GM12878 (cell line): Measurements from ENCODE around the gene SLC1A6. TPM values are rescaled to one million over a fixed set of nuclear protein-coding genes. Genes with fewer than 3 reads are reported as not detected.

Experiments used
- ATAC-seq: fragments of 200-7000 bp; cut with Tn5 transposase; 3 replicates; pipeline ENCODE4 v1.9.1; 2020; ENCODE audit warnings: mild to moderate bottlenecking, moderate library complexity
- BruUV-seq: library from RNA; stranded (reverse); fragments of 400-500 nt; replicated peaks from 2 replicates; lab custom pipeline; 2021; lab: Mats Ljungman, UMichigan
- CTCF ChIA-PET: fragments of 300-600 bp; sonication (Branson Sonifier 250); formaldehyde crosslinking; extraction: SDS; loops from one replicate; lab custom pipeline; 2021; ENCODE audit warnings: inconsistent platforms; lab: Yijun Ruan, JAX
- POLR2A ChIA-PET: fragments of 350-600 bp; formaldehyde crosslinking; extraction: SDS; loops from one replicate; lab custom pipeline; 2021; ENCODE audit warnings: inconsistent platforms; lab: Charles Lee
- RAD21 ChIA-PET: fragments of 300-600 bp; sonication (Branson Sonifier 250); formaldehyde crosslinking; loops from one replicate; lab custom pipeline; 2023; ENCODE audit warnings: antibody characterized with exemption; ENCODE audit not compliant: unreplicated experiment; lab: Charles Lee
- SMC1A ChIA-PET: fragments of 300-600 bp; sonication (Branson Sonifier 250); formaldehyde crosslinking; loops from one replicate; lab custom pipeline; 2023; ENCODE audit not compliant: unreplicated experiment, uncharacterized antibody; lab: Charles Lee
- DNase-seq: peaks from one replicate; pipeline ENCODE4 v3.0.0-alpha.2; 2011; ENCODE audit warnings: low read depth, low spot score
- FAIRE-seq: peaks from 3 replicates; lab custom pipeline; 2011; peaks lifted over from hg19 to GRCh38; lab: Jason Lieb, UNC
- H2AFZ ChIP-seq: 2 replicates; pipeline ENCODE4 v1.6.0; 2011; ENCODE audit warnings: low read depth, low read length, control low read depth; ENCODE audit not compliant: control insufficient read depth
- H3K27ac ChIP-seq: 2 replicates; pipeline ENCODE4 v1.5.1; 2011; ENCODE audit warnings: control low read depth; ENCODE audit not compliant: control insufficient read depth, insufficient read depth
- H3K27me3 ChIP-seq, 2 experiments: replicated peaks in 1 of 2; 2 replicates each; pipeline versions ENCODE4 v1.6.0 to v1.6.1; 2011; ENCODE audit warnings: low read length in 1 of 2; ENCODE audit not compliant: control insufficient read depth in 2 of 2, insufficient read depth in 2 of 2
- H3K36me3 ChIP-seq, 2 experiments: 2 replicates each; pipeline ENCODE4 v1.5.1; 2011; ENCODE audit warnings: low read length in 1 of 2; ENCODE audit not compliant: control insufficient read depth in 2 of 2, insufficient read depth in 2 of 2
- H3K4me1 ChIP-seq: 2 replicates; pipeline ENCODE4 v1.6.1; 2011; ENCODE audit warnings: mild to moderate bottlenecking, low read length, moderate library complexity, mixed read lengths; ENCODE audit not compliant: control insufficient read depth, insufficient read depth
- H3K4me2 ChIP-seq: 2 replicates; pipeline ENCODE4 v1.6.0; 2011; ENCODE audit warnings: control low read depth; ENCODE audit not compliant: control insufficient read depth, insufficient read depth
- H3K4me3 ChIP-seq: fragments of 200-600 bp; sonication (generic); 2 replicates; pipeline ENCODE4 v1.5.1; 2016
- H3K79me2 ChIP-seq: 2 replicates; pipeline ENCODE4 v1.6.0; 2011; ENCODE audit warnings: low read length; ENCODE audit not compliant: control insufficient read depth, insufficient read depth
- H3K9ac ChIP-seq: 2 replicates; pipeline ENCODE4 v1.8.0; 2011; ENCODE audit warnings: low read length, control low read depth, mixed read lengths; ENCODE audit not compliant: control insufficient read depth, insufficient read depth
- H3K9me3 ChIP-seq: replicated peaks from 3 replicates; pipeline ENCODE4 v1.5.1; 2011; ENCODE audit warnings: mild to moderate bottlenecking, low read length; ENCODE audit not compliant: control insufficient read depth, insufficient read depth
- H4K20me1 ChIP-seq: 2 replicates; pipeline ENCODE4 v1.6.0; 2011; ENCODE audit not compliant: control insufficient read depth, insufficient read depth
- RCOR1 ChIP-seq: conservative IDR thresholded peaks from 2 replicates; pipeline ENCODE4 v1.6.1; 2012; ENCODE audit warnings: low read depth, low read length, improper control_type of control experiment
- SMC3 ChIP-seq: IDR thresholded peaks from 2 replicates; pipeline ENCODE4 v1.6.1; 2011; ENCODE audit warnings: low read length, improper control_type of control experiment, borderline replicate concordance
- ZSCAN29 ChIP-seq: fragments of 450-650 bp; IDR thresholded peaks from 2 replicates; pipeline ENCODE4 v1.6.1; 2017; ENCODE audit warnings: mild to moderate bottlenecking, moderate library complexity
- WGBS: methylation state at CpG from one replicate; pipeline ENCODE4 v1.1.6; 2016; ENCODE audit warnings: low lambda C conversion rate; ENCODE audit not compliant: insufficient replicate concordance, insufficient coverage; ENCODE audit errors: missing lambda C conversion rate; 5-methylcytosine and 5-hydroxymethylcytosine counted together
- in situ Hi-C: fragments of 300-500 bp; cut with MboI; formaldehyde crosslinking; loops from 9 replicates; pipeline ENCODE4 v1.14.3; 2018; ENCODE audit warnings: mixed read lengths
- intact Hi-C: fragments of 100-400 bp; cut with micrococcal nuclease; formaldehyde crosslinking; loops from one replicate; pipeline ENCODE4 v1.14.2; 2022; ENCODE audit not compliant: unreplicated experiment
- polyA plus RNA-seq, 11 experiments: library from polyadenylated mRNA; depleted of rRNA in 4 of 11; unstranded in 6 of 11; stranded (reverse) in 5 of 11; fragments of >200 nt; fragmentation: Nextera tagmentation in 4 of 11; fragmentation: Illumina TruSeq in 1 of 11; extraction: Ambion mirVana in 4 of 11; extraction: Trizol in 1 of 11; gene quantifications; 1 replicate in 1 of 11; 2 replicates in 10 of 11; pipeline versions ENCODE4 v1.2.1 to v1.2.3, GENCODE V29; 2011 to 2016; ENCODE audit warnings: inconsistent platforms in 2 of 11, missing spikeins in 2 of 11, low read depth in 1 of 11
- total RNA-seq, 4 experiments: library from RNA; depleted of rRNA in 3 of 4; stranded (reverse); fragments of >200 nt in 3 of 4; fragmentation: Illumina TruSeq in 1 of 4; extraction: Trizol in 1 of 4; gene quantifications; 2 replicates each; pipeline versions ENCODE4 v1.2.1 to v1.2.3, GENCODE V29; 2013 to 2021
- TF ChIP-seq, protein P1 (sequence below): fragments of 450-650 bp; IDR thresholded peaks from 2 replicates; pipeline ENCODE4 v1.6.1; 2016; ENCODE audit warnings: mild to moderate bottlenecking, moderate library complexity, borderline replicate concordance
- TF ChIP-seq, protein P2 (sequence below): fragments of 450-650 bp; IDR thresholded peaks from 2 replicates; pipeline ENCODE4 v1.6.1; 2017; ENCODE audit warnings: mild to moderate bottlenecking, low read depth, inconsistent platforms; ENCODE audit not compliant: poor library complexity, severe bottlenecking

The SLC1A6 gene
- total and polyA plus RNA-seq, 10 of the 15 experiments (the other 5 are each of a cell fraction or from before 2014, with no cell fraction given): 0.06 TPM; not detected in 9

DNA sequence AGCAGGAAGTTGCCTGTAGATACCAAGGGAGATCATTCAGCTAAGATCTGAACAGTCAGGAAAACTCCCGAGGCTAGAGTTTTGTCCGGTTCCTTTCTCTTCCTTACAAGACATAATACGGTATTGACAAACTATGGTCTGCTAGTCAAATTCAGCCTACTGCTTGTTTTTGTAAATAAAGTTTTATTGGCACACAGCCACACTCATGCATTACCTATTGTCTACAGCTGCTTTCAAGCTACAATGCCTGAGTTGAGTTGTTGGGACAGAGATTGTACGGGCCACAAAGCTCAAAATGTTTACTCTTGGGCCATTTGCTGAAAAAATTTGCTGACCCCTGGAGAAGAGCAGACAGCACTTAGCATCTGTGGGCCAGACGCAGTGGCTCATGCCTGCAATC, 2.5 kb downstream of the SLC1A6 start:
- no TSS peak for BruUV-seq
- POLR2A ChIA-PET: no interaction called here
- SMC1A ChIA-PET: interaction anchor here (1.0 kb wide), 1 partner anchor 23 kb away, joined by 3 read pairs; no protein-coding TSS in a partner anchor
- in situ Hi-C loops: no loop called here
- H3K4me3 ChIP-seq: no peak overlapping the region
- no peaks in the 10 kb centered on the region for H4K20me1 ChIP-seq
- no peak overlapping the region for H3K9ac ChIP-seq
- H2AFZ ChIP-seq: no peak overlapping the region
- H3K27me3 ChIP-seq: peaks cover 1 to 7% of the 10 kb centered on the region in 2 experiments
- CTCF ChIA-PET: no interaction called here
- TF ChIP-seq SMC3 (no peak), ZSCAN29 (no peak), RCOR1 (no peak)
- TF ChIP-seq, protein P1, sequence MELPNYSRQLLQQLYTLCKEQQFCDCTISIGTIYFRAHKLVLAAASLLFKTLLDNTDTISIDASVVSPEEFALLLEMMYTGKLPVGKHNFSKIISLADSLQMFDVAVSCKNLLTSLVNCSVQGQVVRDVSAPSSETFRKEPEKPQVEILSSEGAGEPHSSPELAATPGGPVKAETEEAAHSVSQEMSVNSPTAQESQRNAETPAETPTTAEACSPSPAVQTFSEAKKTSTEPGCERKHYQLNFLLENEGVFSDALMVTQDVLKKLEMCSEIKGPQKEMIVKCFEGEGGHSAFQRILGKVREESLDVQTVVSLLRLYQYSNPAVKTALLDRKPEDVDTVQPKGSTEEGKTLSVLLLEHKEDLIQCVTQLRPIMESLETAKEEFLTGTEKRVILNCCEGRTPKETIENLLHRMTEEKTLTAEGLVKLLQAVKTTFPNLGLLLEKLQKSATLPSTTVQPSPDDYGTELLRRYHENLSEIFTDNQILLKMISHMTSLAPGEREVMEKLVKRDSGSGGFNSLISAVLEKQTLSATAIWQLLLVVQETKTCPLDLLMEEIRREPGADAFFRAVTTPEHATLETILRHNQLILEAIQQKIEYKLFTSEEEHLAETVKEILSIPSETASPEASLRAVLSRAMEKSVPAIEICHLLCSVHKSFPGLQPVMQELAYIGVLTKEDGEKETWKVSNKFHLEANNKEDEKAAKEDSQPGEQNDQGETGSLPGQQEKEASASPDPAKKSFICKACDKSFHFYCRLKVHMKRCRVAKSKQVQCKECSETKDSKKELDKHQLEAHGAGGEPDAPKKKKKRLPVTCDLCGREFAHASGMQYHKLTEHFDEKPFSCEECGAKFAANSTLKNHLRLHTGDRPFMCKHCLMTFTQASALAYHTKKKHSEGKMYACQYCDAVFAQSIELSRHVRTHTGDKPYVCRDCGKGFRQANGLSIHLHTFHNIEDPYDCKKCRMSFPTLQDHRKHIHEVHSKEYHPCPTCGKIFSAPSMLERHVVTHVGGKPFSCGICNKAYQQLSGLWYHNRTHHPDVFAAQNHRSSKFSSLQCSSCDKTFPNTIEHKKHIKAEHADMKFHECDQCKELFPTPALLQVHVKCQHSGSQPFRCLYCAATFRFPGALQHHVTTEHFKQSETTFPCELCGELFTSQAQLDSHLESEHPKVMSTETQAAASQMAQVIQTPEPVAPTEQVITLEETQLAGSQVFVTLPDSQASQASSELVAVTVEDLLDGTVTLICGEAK: peak; percentile 43
- TF ChIP-seq, protein P2, sequence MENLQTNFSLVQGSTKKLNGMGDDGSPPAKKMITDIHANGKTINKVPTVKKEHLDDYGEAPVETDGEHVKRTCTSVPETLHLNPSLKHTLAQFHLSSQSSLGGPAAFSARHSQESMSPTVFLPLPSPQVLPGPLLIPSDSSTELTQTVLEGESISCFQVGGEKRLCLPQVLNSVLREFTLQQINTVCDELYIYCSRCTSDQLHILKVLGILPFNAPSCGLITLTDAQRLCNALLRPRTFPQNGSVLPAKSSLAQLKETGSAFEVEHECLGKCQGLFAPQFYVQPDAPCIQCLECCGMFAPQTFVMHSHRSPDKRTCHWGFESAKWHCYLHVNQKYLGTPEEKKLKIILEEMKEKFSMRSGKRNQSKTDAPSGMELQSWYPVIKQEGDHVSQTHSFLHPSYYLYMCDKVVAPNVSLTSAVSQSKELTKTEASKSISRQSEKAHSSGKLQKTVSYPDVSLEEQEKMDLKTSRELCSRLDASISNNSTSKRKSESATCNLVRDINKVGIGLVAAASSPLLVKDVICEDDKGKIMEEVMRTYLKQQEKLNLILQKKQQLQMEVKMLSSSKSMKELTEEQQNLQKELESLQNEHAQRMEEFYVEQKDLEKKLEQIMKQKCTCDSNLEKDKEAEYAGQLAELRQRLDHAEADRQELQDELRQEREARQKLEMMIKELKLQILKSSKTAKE: no peak
- H3K4me2 ChIP-seq: no peak overlapping the region
- RAD21 ChIA-PET: no interaction called here
- no peaks in the 10 kb centered on the region for H3K36me3 ChIP-seq
- no peaks in the 10 kb centered on the region for H3K4me1 ChIP-seq
- no peaks in the 10 kb centered on the region for H3K79me2 ChIP-seq
- no peak for FAIRE-seq
- intact Hi-C loops: no loop called here
- 33% methylated on average over 5 of the region's 5 CpGs for WGBS
- ATAC-seq: no peak
- H3K9me3 ChIP-seq: no peaks in the 10 kb centered on the region; the same call in 2 of the 3 replicates
- H3K27ac ChIP-seq: no peak overlapping the region
- no peak for DNase-seq
